Activated CD8-positive, alpha-beta memory T cell treated with anti-CD3 and anti-CD28 coated beads for 48 hours (primary cell): Measurements from ENCODE around the gene GMIP.
A peak's percentile ranks its signal among the peaks of the same experiment; 100 is the strongest.

Experiments
- DNase-seq, 3 experiments: peaks; one replicate each; pipeline ENCODE4 v3.0.0-alpha.2; 2020; ENCODE audit warnings: low read depth in 2 of 3, low spot score in 2 of 3

The GMIP gene

GRCh38 chr19:19661141-19661674, 17.8 kb upstream of the GMIP start:
- no peak for DNase-seq

GRCh38 chr19:19659646-19660245, 16.3 kb upstream of the GMIP start:
- no peak for DNase-seq

- no peak for DNase-seq
Measured at GRCh38 chr19:19657397-19657783, 13.9 kb upstream of the GMIP start.

GRCh38 chr19:19656451-19657396, 13.3 kb upstream of the GMIP start:
- DNase-seq = no peak

- DNase-seq = no peak
Measured at GRCh38 chr19:19655641-19656343, 12.3 kb upstream of the GMIP start.

GRCh38 chr19:19655051-19655594, 11.7 kb upstream of the GMIP start:
- no peak for DNase-seq

GRCh38 chr19:19654441-19654840, 11.0 kb upstream of the GMIP start:
- DNase-seq = no peak

GRCh38 chr19:19653597-19654147, 10.2 kb upstream of the GMIP start:
- DNase-seq = no peak

GRCh38 chr19:19652482-19653295, 9.2 kb upstream of the GMIP start:
- no peak for DNase-seq

GRCh38 chr19:19651076-19651475, 7.6 kb upstream of the GMIP start:
- no peak for DNase-seq

GRCh38 chr19:19650331-19650730, 6.9 kb upstream of the GMIP start:
- DNase-seq = no peak

- DNase-seq = no peak
Measured at GRCh38 chr19:19649580-19649995, 6.1 kb upstream of the GMIP start.

- DNase-seq = no peak
Measured at GRCh38 chr19:19649155-19649554, 5.7 kb upstream of the GMIP start.

- DNase-seq = no peak
Measured at GRCh38 chr19:19647037-19647835, 3.8 kb upstream of the GMIP start.

GRCh38 chr19:19645233-19645870, 1.9 kb upstream of the GMIP start:
- DNase-seq = no peak

- DNase-seq = no peak
Measured at GRCh38 chr19:19644054-19644388, 564 bp upstream of the GMIP start.

GRCh38 chr19:19642506-19643157, 825 bp downstream of the GMIP start:
- DNase-seq = peak in 1 of 3 experiments; percentile 18

GRCh38 chr19:19637523-19638251, 5.8 kb downstream of the GMIP start:
- no peak for DNase-seq
